PC-3 (cell line): ENCODE data around the gene MLF2.
"Not testable (repeated sequence)": the region's sequence is repeated elsewhere in the genome, so short reads cannot be mapped to it uniquely, and the experiment has no call there.

Source experiments
- CTCF ChIP-seq: fragments of 300-600 bp; sonication (generic); conservative IDR thresholded peaks from 2 replicates; pipeline ENCODE4 v1.5.1; 2017; ENCODE audit warnings: antibody characterized with exemption, low read depth, mild to moderate bottlenecking, low read length
- EZH2 ChIP-seq: fragments of 300-600 bp; sonication (generic); IDR thresholded peaks from one replicate; pipeline ENCODE4 v1.6.1; 2017; ENCODE audit warnings: antibody characterized with exemption, mild to moderate bottlenecking, low read length; ENCODE audit not compliant: unreplicated experiment
- EZH2phosphoT487 ChIP-seq: fragments of 300-600 bp; sonication (generic); IDR thresholded peaks from 2 replicates; pipeline ENCODE4 v1.6.1; 2018; ENCODE audit warnings: mild to moderate bottlenecking, antibody characterized with exemption, low read length, borderline replicate concordance

- TF ChIP-seq CTCF, EZH2, EZH2phosphoT487: not testable (repeated sequence)
These were observed 10.9 kb downstream of the MLF2 start for GRCh38 chr12:6742080-6742479.
